Measurements from ENCODE around the gene PAK4.
"Not testable (repeated sequence)": the region's sequence is repeated elsewhere in the genome, so short reads cannot be mapped to it uniquely, and the experiment has no call there.

Gene PAK4

DNA sequence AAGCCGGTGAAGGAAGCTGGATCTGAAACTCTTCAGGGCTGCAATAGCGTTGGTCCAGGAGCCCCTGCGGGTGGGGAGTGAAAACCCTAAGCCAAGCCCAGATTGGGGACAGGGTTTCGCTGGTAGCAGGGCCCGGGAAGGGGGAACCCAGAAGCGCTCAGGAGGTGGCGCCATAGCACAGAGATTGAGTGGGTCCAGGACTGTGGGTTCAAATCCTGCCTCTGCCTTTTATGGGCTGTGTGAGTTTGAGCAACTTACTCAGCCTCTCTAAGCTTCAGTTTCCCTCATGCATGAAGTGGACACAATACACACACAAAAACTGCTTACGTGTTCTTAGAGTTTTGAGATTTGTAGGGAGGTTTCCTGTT, 86.8 kb downstream of the PAK4 start:
- no peak for DNase-seq

DNA sequence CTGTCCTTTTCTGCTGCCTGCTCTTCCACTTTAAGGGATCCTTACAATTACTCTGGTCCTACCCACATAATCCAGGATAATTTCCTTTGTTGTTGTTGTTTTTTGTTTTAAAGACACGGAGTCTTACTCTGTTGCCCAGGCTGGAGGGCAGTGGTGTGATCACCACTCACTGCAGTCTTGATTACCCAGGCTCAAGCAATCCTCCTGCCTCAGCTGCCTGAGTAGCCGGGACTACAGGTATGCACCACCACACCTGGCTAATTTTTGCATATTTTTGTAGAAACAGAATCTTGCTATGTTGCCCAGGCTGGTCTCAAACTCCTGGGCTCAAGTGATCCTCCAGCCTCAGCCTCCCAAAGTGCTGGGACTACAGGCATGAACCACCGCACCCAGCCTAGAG, 89.7 kb downstream of the PAK4 start:
- DNase-seq, result not testable (repeated sequence)

DNA sequence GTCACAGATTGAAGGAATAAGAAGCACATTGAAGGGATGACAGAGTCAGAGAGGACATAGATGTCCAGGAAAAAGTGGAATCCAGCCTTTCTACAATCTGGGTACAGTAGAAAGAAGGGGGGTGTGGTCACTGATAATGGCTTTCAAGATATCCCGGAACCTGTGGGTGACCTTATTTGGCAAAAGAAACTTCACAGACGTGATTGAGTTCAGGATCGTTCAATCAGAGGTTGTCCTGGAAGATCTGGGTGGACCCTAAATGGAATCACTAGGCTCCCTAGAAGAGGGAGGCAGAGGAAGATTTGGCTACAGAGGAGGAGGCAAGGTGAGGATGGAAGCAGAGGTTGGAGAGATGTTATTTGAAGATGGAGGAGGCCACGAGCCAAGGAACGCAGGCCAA, 91.5 kb downstream of the PAK4 start:
- DNase-seq, result no peak

DNA sequence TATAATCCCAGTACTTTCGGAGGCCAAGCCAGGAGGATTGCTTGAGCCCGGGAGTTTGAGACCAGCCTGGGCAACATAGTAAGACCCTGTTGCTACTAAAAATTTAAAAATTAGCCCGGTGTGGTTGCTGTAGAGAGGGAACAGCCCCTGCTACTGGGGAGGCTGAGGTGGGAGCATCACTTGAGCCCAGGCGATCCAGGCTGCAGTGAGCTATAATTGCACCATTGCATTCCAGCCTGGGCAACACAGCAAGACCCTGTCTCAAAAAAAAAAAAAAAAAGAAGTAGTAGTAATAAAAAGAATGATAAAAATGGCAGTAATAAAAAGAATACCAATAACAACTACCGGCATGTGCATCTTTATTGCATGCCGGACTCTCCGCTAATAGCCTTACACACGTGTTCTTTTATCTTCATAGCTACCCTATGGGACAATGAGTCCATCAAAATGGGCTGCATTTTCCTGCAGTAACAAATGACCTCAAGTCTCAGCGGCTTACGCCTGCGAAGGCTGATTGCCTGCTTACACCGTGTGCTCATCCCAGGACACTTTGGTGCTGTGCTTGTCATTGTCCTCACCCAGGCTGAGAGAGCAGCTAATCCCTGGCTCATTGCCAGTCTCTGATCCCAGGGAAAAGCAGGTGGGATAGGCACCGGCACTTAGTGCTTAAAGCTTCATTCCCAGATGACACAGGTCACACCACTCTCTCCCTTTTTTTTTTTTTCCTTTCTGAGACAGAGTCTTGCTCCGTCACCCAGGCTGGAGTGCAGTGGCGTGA, 92.8 kb downstream of the PAK4 start:
- DNase-seq, result no peak

DNA sequence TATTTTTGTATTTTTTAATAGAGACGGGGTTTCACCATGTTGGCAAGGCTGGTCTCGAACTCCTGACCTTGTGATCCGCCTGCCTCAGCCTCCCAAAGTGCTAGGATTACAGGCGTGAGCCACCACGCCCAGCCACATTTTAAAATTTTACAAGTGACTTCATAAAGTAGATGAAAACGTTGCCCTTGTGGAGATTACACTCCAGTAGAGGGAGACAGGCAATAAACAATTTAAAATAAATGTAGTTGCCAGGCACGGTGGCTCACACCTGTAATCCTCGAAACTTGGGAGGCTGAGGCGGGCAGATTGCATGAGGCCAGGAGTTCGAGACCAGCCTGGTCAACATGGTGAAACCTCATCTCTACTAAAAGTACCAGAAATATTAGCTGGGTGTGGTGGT, 93.5 kb downstream of the PAK4 start:
- DNase-seq, result not testable (repeated sequence)

DNA sequence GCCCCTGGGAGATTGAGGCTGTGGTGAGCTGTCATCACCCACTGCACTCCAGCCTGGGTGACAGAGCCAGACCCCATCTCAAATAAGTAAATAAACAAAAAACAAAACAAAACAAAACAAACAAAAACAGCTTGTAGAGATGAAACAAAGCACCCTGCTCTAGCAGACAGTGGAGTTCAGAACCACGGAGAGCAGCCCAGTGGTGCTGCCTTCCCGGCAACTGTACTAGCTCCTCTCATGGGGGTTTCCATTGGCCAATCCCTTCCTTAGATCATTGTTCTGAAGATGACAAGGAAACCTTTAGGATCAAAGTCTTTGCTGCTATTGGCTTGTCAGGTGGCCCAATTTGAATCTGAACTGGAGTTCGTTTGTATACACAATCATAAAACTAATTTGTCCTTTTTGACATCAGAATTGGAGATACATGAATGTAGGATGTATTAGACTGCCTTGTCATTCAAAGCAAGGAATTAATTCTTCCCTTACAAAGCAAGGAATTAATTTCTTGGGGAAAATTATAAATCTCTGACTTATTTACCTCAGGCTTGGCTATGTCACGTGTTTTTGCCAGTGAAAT, 98.2 kb downstream of the PAK4 start:
- no peak for DNase-seq

DNA sequence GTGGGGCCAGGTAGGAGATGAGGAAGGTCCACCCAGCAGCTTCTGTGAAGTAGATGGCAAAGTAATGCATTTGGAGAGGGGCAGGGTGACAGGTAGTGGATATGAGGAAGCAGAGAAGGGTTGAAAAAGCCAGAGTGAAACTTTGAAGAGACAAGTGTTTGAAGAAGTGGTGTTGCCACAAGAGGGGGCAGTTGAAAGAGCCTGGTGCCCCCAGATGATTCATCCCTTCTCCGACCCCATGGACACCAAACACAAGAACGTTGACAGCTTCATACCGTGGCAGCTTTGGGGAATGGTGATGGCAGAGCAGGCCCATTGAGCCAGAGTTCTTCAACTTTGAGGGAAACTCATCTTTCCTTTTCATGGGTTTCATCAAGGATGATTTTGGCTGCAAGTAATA, 99.3 kb downstream of the PAK4 start:
- DNase-seq, result no peak

All from NCI-H510A (cell line).